HEK293 (cell line): ENCODE data around the gene ZNF624.

Experiments
- CTCF ChIA-PET: fragments of 350-600 bp; formaldehyde crosslinking; extraction: SDS; loops from one replicate; lab custom pipeline; 2021; ENCODE audit warnings: antibody characterized with exemption; lab: Yijun Ruan, JAX
- POLR2A ChIA-PET: fragments of 300-600 bp; formaldehyde crosslinking; extraction: SDS; loops from one replicate; lab custom pipeline; 2020; ENCODE audit warnings: antibody characterized with exemption, inconsistent platforms; lab: Yijun Ruan, JAX
- H3K27ac ChIP-seq: fragments of 200-500 bp; sonication (Bioruptor generic); 2 replicates; pipeline ENCODE4 v1.5.1; 2014; ENCODE audit warnings: low read depth, low read length, control low read depth, inconsistent platforms; ENCODE audit errors: extremely low read depth
- H3K36me3 ChIP-seq, 2 experiments: fragments of 200-500 bp in 1 of 2; sonication (Bioruptor generic) in 1 of 2; 1 replicate in 1 of 2; 2 replicates in 1 of 2; pipeline ENCODE4 v1.5.1; 2014 to 2017; ENCODE audit warnings: inconsistent platforms in 2 of 2, low read length in 2 of 2; ENCODE audit not compliant: control insufficient read depth in 2 of 2, insufficient read depth in 1 of 2
- H3K4me1 ChIP-seq: fragments of 200-500 bp; sonication (Bioruptor generic); 2 replicates; pipeline ENCODE4 v1.5.1; 2014; ENCODE audit warnings: mild to moderate bottlenecking, low read length, inconsistent platforms; ENCODE audit not compliant: control insufficient read depth, insufficient read depth
- H3K4me3 ChIP-seq: 2 replicates; pipeline ENCODE4 v1.5.1; 2011; ENCODE audit warnings: low read depth, mild to moderate bottlenecking, control low read depth, low read length, moderate library complexity
- H3K9me3 ChIP-seq: fragments of 200-500 bp; sonication (Bioruptor generic); 2 replicates; pipeline ENCODE4 v1.5.1; 2014; ENCODE audit warnings: low read depth, low read length, inconsistent platforms; ENCODE audit not compliant: control insufficient read depth, insufficient read depth
- OSR2 ChIP-seq: fragments of 450-650 bp; formaldehyde crosslinking; IDR thresholded peaks from 2 replicates; pipeline ENCODE4 v1.5.1; 2016; ENCODE audit warnings: missing biosample characterization, missing genetic modification characterization
- PRDM10 ChIP-seq: fragments of 450-650 bp; formaldehyde crosslinking; IDR thresholded peaks from 2 replicates; pipeline ENCODE4 v1.5.1; 2016; ENCODE audit warnings: missing biosample characterization, missing genetic modification characterization
- SETDB1 ChIP-seq: IDR thresholded peaks from one replicate; pipeline ENCODE4 v1.6.1; 2017; ENCODE audit warnings: mild to moderate bottlenecking, low read length, moderate library complexity, mixed read lengths; ENCODE audit not compliant: insufficient read length
- SP7 ChIP-seq: fragments of 450-650 bp; formaldehyde crosslinking; IDR thresholded peaks from 2 replicates; pipeline ENCODE4 v1.5.1; 2016; ENCODE audit warnings: missing biosample characterization, missing genetic modification characterization
- ZBTB26 ChIP-seq: fragments of 450-650 bp; formaldehyde crosslinking; optimal IDR thresholded peaks from 2 replicates; pipeline ENCODE3; 2016; ENCODE audit warnings: missing biosample characterization, mild to moderate bottlenecking, missing genetic modification characterization
- ZEB2 ChIP-seq: fragments of 450-650 bp; formaldehyde crosslinking; IDR thresholded peaks from 2 replicates; pipeline ENCODE4 v1.5.1; 2016; ENCODE audit warnings: missing biosample characterization, missing genetic modification characterization
- ZFHX2 ChIP-seq: fragments of 450-650 bp; formaldehyde crosslinking; conservative IDR thresholded peaks from 2 replicates; pipeline ENCODE4 v1.5.1; 2016; ENCODE audit warnings: missing biosample characterization, missing genetic modification characterization
- ZFP69B ChIP-seq: fragments of 450-650 bp; formaldehyde crosslinking; IDR thresholded peaks from 2 replicates; pipeline ENCODE4 v1.5.1; 2016; ENCODE audit warnings: missing biosample characterization, missing genetic modification characterization
- ZNF19 ChIP-seq: fragments of 450-650 bp; formaldehyde crosslinking; IDR thresholded peaks from 2 replicates; pipeline ENCODE4; 2016; ENCODE audit warnings: missing biosample characterization, missing genetic modification characterization, low read depth
- ZNF266 ChIP-seq: fragments of 450-650 bp; formaldehyde crosslinking; IDR thresholded peaks from 2 replicates; pipeline ENCODE4 v1.5.1; 2016; ENCODE audit warnings: missing biosample characterization, missing genetic modification characterization, low read depth
- ZNF292 ChIP-seq: fragments of 450-650 bp; formaldehyde crosslinking; IDR thresholded peaks from 2 replicates; pipeline ENCODE4 v1.5.1; 2016; ENCODE audit warnings: low read depth, missing biosample characterization, missing genetic modification characterization, borderline replicate concordance
- ZNF423 ChIP-seq: fragments of 450-650 bp; formaldehyde crosslinking; IDR thresholded peaks from 2 replicates; pipeline ENCODE4 v1.5.1; 2016; ENCODE audit warnings: missing biosample characterization, missing genetic modification characterization
- ZNF571 ChIP-seq: fragments of 450-650 bp; formaldehyde crosslinking; IDR thresholded peaks from 2 replicates; pipeline ENCODE4 v1.5.0; 2017; ENCODE audit warnings: missing biosample characterization, missing genetic modification characterization
- ZNF623 ChIP-seq: fragments of 450-650 bp; formaldehyde crosslinking; IDR thresholded peaks from 2 replicates; pipeline ENCODE4 v1.5.1; 2016; ENCODE audit warnings: missing biosample characterization, missing genetic modification characterization
- ZNF747 ChIP-seq: fragments of 450-650 bp; formaldehyde crosslinking; IDR thresholded peaks from 2 replicates; pipeline ENCODE4 v1.5.1; 2016; ENCODE audit warnings: missing biosample characterization, missing genetic modification characterization
- ZNF837 ChIP-seq: fragments of 450-650 bp; formaldehyde crosslinking; IDR thresholded peaks from 2 replicates; pipeline ENCODE4 v1.5.1; 2016; ENCODE audit warnings: missing biosample characterization, missing genetic modification characterization
- ZSCAN18 ChIP-seq: fragments of 450-650 bp; formaldehyde crosslinking; IDR thresholded peaks from 2 replicates; pipeline ENCODE4 v1.5.1; 2016; ENCODE audit warnings: missing biosample characterization, missing genetic modification characterization
- ZSCAN30 ChIP-seq: fragments of 450-650 bp; IDR thresholded peaks from 2 replicates; pipeline ENCODE4 v1.5.1; 2018; ENCODE audit warnings: missing biosample characterization, mild to moderate bottlenecking, missing genetic modification characterization, moderate library complexity
- ZSCAN5A ChIP-seq: fragments of 450-650 bp; formaldehyde crosslinking; IDR thresholded peaks from 2 replicates; pipeline ENCODE4 v1.5.1; 2016; ENCODE audit warnings: missing biosample characterization, missing genetic modification characterization

ZNF624 gene

GRCh38 chr17:16661217-16661616, 7.6 kb upstream of the ZNF624 start (continued):
- TF ChIP-seq ZSCAN18 (tag by site-specific recombination): no peak

- Histone ChIP-seq H3K4me3 (peak overlapping the region; percentile 71), H3K4me1 (0 out of 2 replicates have a peak, but pooled peaks cover 6% of the 10 kb centered on the region), H3K9me3 (no peaks in the 10 kb centered on the region), H3K27ac (peak overlapping the region; percentile 93), H3K36me3 (peaks cover 0 to 3% of the 10 kb centered on the region in 2 experiments; a peak in 2 of 3 replicates)
- POLR2A ChIA-PET: interaction anchor here (1.5 to 1.6 kb wide), 2 partner anchors 11 to 22 kb away, joined by 3 to 4 read pairs; no protein-coding TSS in a partner anchor
- TF ChIP-seq ZNF19 (tag by site-specific recombination): no peak
- TF ChIP-seq OSR2 (tag by site-specific recombination): peak; percentile 34; the same call in 1 of the 2 replicates
- CTCF ChIA-PET: interaction anchor here (0.6 to 1.2 kb wide), 4 partner anchors 14 to 252 kb away, joined by 3 to 4 read pairs (median 3); no protein-coding TSS in a partner anchor
Measured at GRCh38 chr17:16652847-16653366, 743 bp downstream of the ZNF624 start.

GRCh38 chr17:16652252-16652651, 1.4 kb downstream of the ZNF624 start:
- ChIA-PET POLR2A (interaction anchor here (1.5 to 1.6 kb wide), 2 partner anchors 12 to 21 kb away, joined by 3 to 4 read pairs; no protein-coding TSS in a partner anchor), CTCF (interaction anchor here (0.7 to 1.2 kb wide), 6 partner anchors 12 to 253 kb away, joined by 3 to 5 read pairs (median 3); no protein-coding TSS in a partner anchor)
- Histone ChIP-seq H3K27ac (no peak overlapping the region), H3K4me1 (0 out of 2 replicates have a peak, but pooled peaks cover 6% of the 10 kb centered on the region), H3K36me3 (peaks cover 0 to 4% of the 10 kb centered on the region in 2 experiments; a peak in 2 of 3 replicates), H3K9me3 (no peaks in the 10 kb centered on the region), H3K4me3 (no peak overlapping the region)
- TF ChIP-seq ZSCAN30 (tag by site-specific recombination) (no peak), ZNF266 (tag by site-specific recombination) (no peak)

- no peak overlapping the region for H3K27ac ChIP-seq
- no peaks in the 10 kb centered on the region for H3K9me3 ChIP-seq
- H3K4me3 ChIP-seq: no peak overlapping the region
- H3K4me1 ChIP-seq: 0 out of 2 replicates have a peak, but pooled peaks cover 6% of the 10 kb centered on the region
- CTCF ChIA-PET: no interaction called here
- POLR2A ChIA-PET: no interaction called here
- H3K36me3 ChIP-seq: peaks cover 13 to 14% of the 10 kb centered on the region in 2 experiments
- no peak for TF ChIP-seq ZNF292 (tag by site-specific recombination)
- TF ChIP-seq ZNF747 (tag by site-specific recombination): no peak
- TF ChIP-seq SP7 (tag by site-specific recombination): no peak
- TF ChIP-seq ZFP69B: no peak
- TF ChIP-seq ZEB2 (tag by site-specific recombination): no peak
- no peak for TF ChIP-seq ZNF571
- TF ChIP-seq PRDM10 (tag by site-specific recombination): no peak
- TF ChIP-seq ZSCAN5A: no peak
- no peak for TF ChIP-seq ZNF423 (tag by site-specific recombination)
- TF ChIP-seq ZSCAN18 (tag by site-specific recombination): no peak
- no peak for TF ChIP-seq ZFHX2 (tag by site-specific recombination)
- no peak for TF ChIP-seq ZNF623 (tag by site-specific recombination)
- no peak for TF ChIP-seq ZBTB26 (tag by site-specific recombination)
- no peak for TF ChIP-seq ZNF837 (tag by site-specific recombination)
- TF ChIP-seq SETDB1: no peak
Measured at GRCh38 chr17:16649585-16649984, 4.1 kb downstream of the ZNF624 start.
